Colonic mucosa (tissue), 4 donors: ENCODE results near the gene KCNJ6. TPM values are rescaled to one million over a fixed set of nuclear protein-coding genes. Genes with fewer than 3 reads are reported as not detected.

Experiments used
- DNase-seq: peaks from one replicate; pipeline ENCODE4 v3.0.0-alpha.2; 2020
- H3K27ac ChIP-seq: fragments of 200-600 bp; one replicate; pipeline ENCODE4 v1.8.0; 2021
- H3K27me3 ChIP-seq: fragments of 200-600 bp; one replicate; pipeline ENCODE4 v1.8.0; 2021
- H3K36me3 ChIP-seq: fragments of 200-600 bp; one replicate; pipeline ENCODE4 v1.8.0; 2021
- H3K4me1 ChIP-seq: fragments of 200-600 bp; one replicate; pipeline ENCODE4 v1.8.0; 2021; ENCODE audit warnings: mild to moderate bottlenecking
- H3K4me3 ChIP-seq: fragments of 200-600 bp; one replicate; pipeline ENCODE4 v1.8.0; 2021
- H3K9ac ChIP-seq, 2 donors: one replicate each; pipeline ENCODE4 v1.7.0; 2013; ENCODE audit warnings: control low read depth in 2 of 2, low read depth in 2 of 2, low read length in 2 of 2
- H3K9me3 ChIP-seq: fragments of 200-600 bp; one replicate; pipeline ENCODE4 v1.8.0; 2021
- intact Hi-C: fragments of 100-400 bp; cut with DNase I; formaldehyde crosslinking; loops from one replicate; pipeline ENCODE4 v1.14.1; 2022
- total RNA-seq, 2 donors: library from RNA; stranded (reverse); fragmentation: NEBNext Ultra II Directional in 1 of 2; extraction: Animal tissue kit (Norgen Biotek cat#: 25700) in 1 of 2; gene quantifications; one replicate each; pipeline ENCODE4 v1.2.1, GENCODE V29; 2021
- TF ChIP-seq, protein P1 (sequence below): fragments of 200-600 bp; IDR thresholded peaks from one replicate; pipeline ENCODE4 v1.8.0; 2022; ENCODE audit warnings: antibody characterized with exemption, mild to moderate bottlenecking
- donor health status: healthy.
- donor health status: DM: no; HTN: no; CAD: no.
- donor health status: DM: no; HTN: no; CAD: no.

Gene KCNJ6
- total RNA-seq, 2 donors from 2014 or later, result 0.05 to 0.21 TPM

DNA sequence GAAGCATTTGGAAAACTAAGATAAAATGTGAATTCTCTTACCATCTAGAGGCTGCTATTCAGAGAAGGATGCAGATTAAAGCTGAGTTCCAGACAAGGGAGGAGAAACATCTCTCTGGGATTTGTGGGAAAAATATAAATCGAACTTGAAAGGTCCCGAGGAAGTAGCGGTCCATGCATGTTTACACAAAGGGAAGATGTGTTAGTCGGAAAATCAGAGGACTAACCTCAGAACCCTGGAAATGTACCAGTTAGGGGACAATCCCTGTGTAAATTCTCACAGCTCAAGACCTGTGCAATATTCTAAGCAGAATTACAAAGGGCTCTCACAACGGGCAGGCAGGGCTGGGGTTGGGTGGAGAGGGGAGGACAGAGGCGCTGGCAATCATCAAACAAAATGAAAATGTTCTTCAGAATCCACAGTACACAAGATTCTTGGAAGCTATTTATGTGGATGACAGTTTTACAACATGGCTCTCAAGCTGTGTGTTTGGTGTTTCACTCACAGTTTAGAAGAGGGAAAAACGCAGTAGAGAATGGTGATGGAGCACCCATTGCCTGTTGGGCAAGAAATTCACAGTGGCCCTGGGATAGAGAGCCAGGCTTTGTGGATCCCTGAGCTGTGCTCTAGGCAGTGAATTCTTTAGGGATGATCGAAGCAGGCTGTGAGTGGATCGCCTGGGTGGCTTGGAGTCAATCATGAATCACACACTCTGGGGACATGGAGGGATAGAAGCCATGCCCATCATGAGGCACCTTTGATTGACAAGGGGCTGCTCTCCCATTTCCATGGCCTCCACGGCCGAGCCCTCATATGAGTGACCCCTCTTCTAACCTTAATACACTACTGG is 47.6 kb downstream of the KCNJ6 start:
- H3K36me3 ChIP-seq, result no peaks in the 10 kb centered on the region
- no peaks in the 10 kb centered on the region for H3K27me3 ChIP-seq
- H3K9ac ChIP-seq, result no peak overlapping the region
- no peaks in the 10 kb centered on the region for H3K4me1 ChIP-seq
- H3K4me3 ChIP-seq, result no peak overlapping the region
- no peak for DNase-seq
- intact Hi-C loops, result no loop called here
- no peak overlapping the region for H3K27ac ChIP-seq
- TF ChIP-seq, protein P1, sequence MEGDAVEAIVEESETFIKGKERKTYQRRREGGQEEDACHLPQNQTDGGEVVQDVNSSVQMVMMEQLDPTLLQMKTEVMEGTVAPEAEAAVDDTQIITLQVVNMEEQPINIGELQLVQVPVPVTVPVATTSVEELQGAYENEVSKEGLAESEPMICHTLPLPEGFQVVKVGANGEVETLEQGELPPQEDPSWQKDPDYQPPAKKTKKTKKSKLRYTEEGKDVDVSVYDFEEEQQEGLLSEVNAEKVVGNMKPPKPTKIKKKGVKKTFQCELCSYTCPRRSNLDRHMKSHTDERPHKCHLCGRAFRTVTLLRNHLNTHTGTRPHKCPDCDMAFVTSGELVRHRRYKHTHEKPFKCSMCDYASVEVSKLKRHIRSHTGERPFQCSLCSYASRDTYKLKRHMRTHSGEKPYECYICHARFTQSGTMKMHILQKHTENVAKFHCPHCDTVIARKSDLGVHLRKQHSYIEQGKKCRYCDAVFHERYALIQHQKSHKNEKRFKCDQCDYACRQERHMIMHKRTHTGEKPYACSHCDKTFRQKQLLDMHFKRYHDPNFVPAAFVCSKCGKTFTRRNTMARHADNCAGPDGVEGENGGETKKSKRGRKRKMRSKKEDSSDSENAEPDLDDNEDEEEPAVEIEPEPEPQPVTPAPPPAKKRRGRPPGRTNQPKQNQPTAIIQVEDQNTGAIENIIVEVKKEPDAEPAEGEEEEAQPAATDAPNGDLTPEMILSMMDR, result no peak
- H3K9me3 ChIP-seq, result no peaks in the 10 kb centered on the region

GRCh38 chr21:37866027-37866426 is 50.2 kb downstream of the KCNJ6 start:
- Histone ChIP-seq H3K9me3 (no peaks in the 10 kb centered on the region), H3K36me3 (no peaks in the 10 kb centered on the region), H3K4me1 (no peaks in the 10 kb centered on the region), H3K27me3 (no peaks in the 10 kb centered on the region), H3K4me3 (no peak overlapping the region), H3K27ac (no peak overlapping the region), H3K9ac (no peak overlapping the region)
- DNase-seq, result no peak
- TF ChIP-seq, protein P1, result no peak
- intact Hi-C loops, result no loop called here

GRCh38 chr21:37865156-37865555 is 51.1 kb downstream of the KCNJ6 start:
- no peak for DNase-seq
- H3K36me3 ChIP-seq, result no peaks in the 10 kb centered on the region
- no peaks in the 10 kb centered on the region for H3K4me1 ChIP-seq
- intact Hi-C loops, result no loop called here
- no peak overlapping the region for H3K27ac ChIP-seq
- H3K4me3 ChIP-seq, result no peak overlapping the region
- no peaks in the 10 kb centered on the region for H3K27me3 ChIP-seq
- TF ChIP-seq, protein P1, result no peak
- no peak overlapping the region for H3K9ac ChIP-seq
- no peaks in the 10 kb centered on the region for H3K9me3 ChIP-seq

- Histone ChIP-seq H3K27ac (no peak overlapping the region), H3K27me3 (no peaks in the 10 kb centered on the region), H3K36me3 (no peaks in the 10 kb centered on the region), H3K9me3 (no peaks in the 10 kb centered on the region), H3K4me3 (no peak overlapping the region), H3K9ac (no peak overlapping the region), H3K4me1 (no peaks in the 10 kb centered on the region)
- TF ChIP-seq, protein P1, result no peak
- DNase-seq, result no peak
- intact Hi-C loops, result no loop called here
Observed at GRCh38 chr21:37863842-37864241, 52.4 kb downstream of the KCNJ6 start.

- Histone ChIP-seq H3K4me3 (no peak overlapping the region), H3K9ac (no peak overlapping the region), H3K36me3 (no peaks in the 10 kb centered on the region), H3K9me3 (no peaks in the 10 kb centered on the region), H3K4me1 (no peaks in the 10 kb centered on the region), H3K27me3 (no peaks in the 10 kb centered on the region), H3K27ac (no peak overlapping the region)
- no peak for DNase-seq
- intact Hi-C loops, result no loop called here
- TF ChIP-seq, protein P1, result no peak
Observed at GRCh38 chr21:37862536-37862935, 53.7 kb downstream of the KCNJ6 start.
